Lung (tissue), 12 donors: Measurements from ENCODE around the gene C6orf62. TPM values are rescaled to one million over a fixed set of nuclear protein-coding genes. Genes with fewer than 3 reads are reported as not detected.
A peak's percentile ranks its signal among the peaks of the same experiment; 100 is the strongest.

ENCODE experiments used
- ATAC-seq: fragments of 200-7000 bp; cut with Tn5 transposase; one replicate; pipeline ENCODE4 v1.9.1; 2020; ENCODE audit warnings: moderate number of reproducible peaks; ENCODE audit not compliant: insufficient read depth, low FRiP score
- DNase-seq, 3 donors: peaks; one replicate each; pipeline ENCODE4 v3.0.0-alpha.2; 2013 to 2017
- H3K27ac ChIP-seq, 2 donors: one replicate each; pipeline ENCODE4 v1.5.1; 2013; ENCODE audit warnings: mild to moderate bottlenecking in 2 of 2, moderate library complexity in 2 of 2, control low read depth in 1 of 2, inconsistent platforms in 1 of 2, low read depth in 1 of 2, low read length in 1 of 2
- H3K27me3 ChIP-seq, 3 donors: one replicate each; pipeline ENCODE4 v1.5.1; 2013; ENCODE audit warnings: low read length in 2 of 3; ENCODE audit not compliant: control insufficient read depth in 3 of 3, insufficient read depth in 3 of 3
- H3K36me3 ChIP-seq, 4 donors: one replicate each; pipeline ENCODE4 v1.5.1; 2013; ENCODE audit warnings: low read length in 4 of 4, mild to moderate bottlenecking in 1 of 4, moderate library complexity in 1 of 4; ENCODE audit not compliant: control insufficient read depth in 4 of 4, insufficient read depth in 4 of 4
- H3K4me1 ChIP-seq, 5 donors: one replicate each; pipeline ENCODE4 v1.5.1; 2013; ENCODE audit warnings: low read length in 5 of 5, mild to moderate bottlenecking in 2 of 5, moderate library complexity in 1 of 5; ENCODE audit not compliant: control insufficient read depth in 5 of 5, insufficient read depth in 5 of 5
- H3K4me3 ChIP-seq: one replicate; pipeline ENCODE4 v1.5.1; 2013; ENCODE audit warnings: mild to moderate bottlenecking, control low read depth, moderate library complexity
- H3K9ac ChIP-seq, 2 donors: one replicate each; pipeline ENCODE4 v1.5.1; 2013; ENCODE audit warnings: low read length in 2 of 2, control low read depth in 1 of 2; ENCODE audit not compliant: insufficient read depth in 1 of 2
- H3K9me3 ChIP-seq, 4 donors: one replicate each; pipeline ENCODE4 v1.5.1; 2013; ENCODE audit warnings: low read length in 3 of 4, mild to moderate bottlenecking in 1 of 4, moderate library complexity in 1 of 4; ENCODE audit not compliant: control insufficient read depth in 4 of 4, insufficient read depth in 3 of 4
- WGBS, 2 donors: extraction: QIAGEN DNeasy Blood & Tissue Kit; methylation state at CpG; one replicate each; pipeline ENCODE4 v1.1.7; 2013; 5-methylcytosine and 5-hydroxymethylcytosine counted together
- polyA plus RNA-seq, 2 donors: library from polyadenylated mRNA; stranded (reverse); fragments of 200-250 nt; gene quantifications; one replicate each; pipeline ENCODE4 v1.2.1, GENCODE V29; 2013
- total RNA-seq, 2 donors: library from RNA; depleted of rRNA in 1 of 2; stranded (reverse); fragments of >200 nt in 1 of 2; gene quantifications; one replicate each; pipeline ENCODE4 v1.2.1, GENCODE V29; 2014 to 2021
- TF ChIP-seq, protein P1 (sequence below): IDR thresholded peaks from 2 replicates; pipeline ENCODE4 v1.5.1; 2012; ENCODE audit warnings: mild to moderate bottlenecking; ENCODE audit errors: control extremely low read depth, extremely low read depth
- donor health status: control.
- donor health status: control.
- donor health status: Bipolar disorder and iron deficiency.
- donor health status: healthy.
- donor health status: DM: yes; HTN: yes; CAD: no.

Gene C6orf62
- total and polyA plus RNA-seq, 4 donors: 71.8 to 123 (median 80.1) TPM

DNA sequence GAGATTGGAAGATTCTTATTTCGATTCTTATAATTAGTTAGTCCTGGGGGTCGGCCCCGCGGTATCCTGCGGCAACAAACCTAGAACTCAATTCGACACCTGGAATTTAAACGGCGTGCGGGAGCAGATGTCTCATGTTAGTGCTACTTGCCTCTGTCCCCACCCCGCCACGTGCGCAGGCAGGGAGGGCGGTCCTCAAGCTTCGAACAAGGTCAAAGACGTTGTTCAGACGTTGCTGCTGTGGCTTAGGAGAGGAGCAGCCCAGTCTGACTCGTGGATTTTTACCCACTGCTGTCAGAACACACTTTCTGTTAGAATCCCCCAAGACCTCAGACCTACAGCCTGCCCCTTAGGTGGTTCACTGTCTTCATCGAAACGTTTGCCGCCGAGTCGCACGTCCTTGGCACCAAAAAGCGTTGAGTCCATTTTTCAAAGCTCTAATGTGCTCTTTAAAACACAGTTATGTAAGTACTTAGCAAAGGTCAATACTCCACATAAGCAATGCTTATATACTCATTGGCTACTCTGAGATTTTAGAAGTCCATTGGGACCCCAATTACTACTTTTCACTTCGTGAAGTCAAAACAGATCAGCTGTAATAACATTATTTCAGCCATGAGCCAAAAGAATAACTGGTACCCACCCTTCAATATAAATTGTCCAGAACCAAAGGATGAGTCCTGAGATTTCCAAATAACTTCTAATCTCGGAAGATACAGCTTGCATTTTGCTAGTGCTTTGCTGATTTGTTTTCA lies 2.7 kb upstream of the C6orf62 start:
- peak overlapping the region; percentile 93 to 98 for H3K9ac ChIP-seq
- H3K36me3 ChIP-seq: peaks cover 0 to 5% (median 0%) of the 10 kb centered on the region in 4 donors
- no peaks in the 10 kb centered on the region for H3K27me3 ChIP-seq
- no peaks in the 10 kb centered on the region for H3K9me3 ChIP-seq
- TF ChIP-seq, protein P1, sequence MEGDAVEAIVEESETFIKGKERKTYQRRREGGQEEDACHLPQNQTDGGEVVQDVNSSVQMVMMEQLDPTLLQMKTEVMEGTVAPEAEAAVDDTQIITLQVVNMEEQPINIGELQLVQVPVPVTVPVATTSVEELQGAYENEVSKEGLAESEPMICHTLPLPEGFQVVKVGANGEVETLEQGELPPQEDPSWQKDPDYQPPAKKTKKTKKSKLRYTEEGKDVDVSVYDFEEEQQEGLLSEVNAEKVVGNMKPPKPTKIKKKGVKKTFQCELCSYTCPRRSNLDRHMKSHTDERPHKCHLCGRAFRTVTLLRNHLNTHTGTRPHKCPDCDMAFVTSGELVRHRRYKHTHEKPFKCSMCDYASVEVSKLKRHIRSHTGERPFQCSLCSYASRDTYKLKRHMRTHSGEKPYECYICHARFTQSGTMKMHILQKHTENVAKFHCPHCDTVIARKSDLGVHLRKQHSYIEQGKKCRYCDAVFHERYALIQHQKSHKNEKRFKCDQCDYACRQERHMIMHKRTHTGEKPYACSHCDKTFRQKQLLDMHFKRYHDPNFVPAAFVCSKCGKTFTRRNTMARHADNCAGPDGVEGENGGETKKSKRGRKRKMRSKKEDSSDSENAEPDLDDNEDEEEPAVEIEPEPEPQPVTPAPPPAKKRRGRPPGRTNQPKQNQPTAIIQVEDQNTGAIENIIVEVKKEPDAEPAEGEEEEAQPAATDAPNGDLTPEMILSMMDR: no peak
- H3K4me3 ChIP-seq: peak overlapping the region; percentile 59
- ATAC-seq (peak; percentile 44), DNase-seq (no peak)
- H3K27ac ChIP-seq: peak overlapping the region; percentile 87 to 98
- peaks cover 2 to 25% (median 4%) of the 10 kb centered on the region in 5 donors for H3K4me1 ChIP-seq
- 5 to 6% methylated on average over 26 of the region's 26 CpGs for WGBS, 2 donors

DNA sequence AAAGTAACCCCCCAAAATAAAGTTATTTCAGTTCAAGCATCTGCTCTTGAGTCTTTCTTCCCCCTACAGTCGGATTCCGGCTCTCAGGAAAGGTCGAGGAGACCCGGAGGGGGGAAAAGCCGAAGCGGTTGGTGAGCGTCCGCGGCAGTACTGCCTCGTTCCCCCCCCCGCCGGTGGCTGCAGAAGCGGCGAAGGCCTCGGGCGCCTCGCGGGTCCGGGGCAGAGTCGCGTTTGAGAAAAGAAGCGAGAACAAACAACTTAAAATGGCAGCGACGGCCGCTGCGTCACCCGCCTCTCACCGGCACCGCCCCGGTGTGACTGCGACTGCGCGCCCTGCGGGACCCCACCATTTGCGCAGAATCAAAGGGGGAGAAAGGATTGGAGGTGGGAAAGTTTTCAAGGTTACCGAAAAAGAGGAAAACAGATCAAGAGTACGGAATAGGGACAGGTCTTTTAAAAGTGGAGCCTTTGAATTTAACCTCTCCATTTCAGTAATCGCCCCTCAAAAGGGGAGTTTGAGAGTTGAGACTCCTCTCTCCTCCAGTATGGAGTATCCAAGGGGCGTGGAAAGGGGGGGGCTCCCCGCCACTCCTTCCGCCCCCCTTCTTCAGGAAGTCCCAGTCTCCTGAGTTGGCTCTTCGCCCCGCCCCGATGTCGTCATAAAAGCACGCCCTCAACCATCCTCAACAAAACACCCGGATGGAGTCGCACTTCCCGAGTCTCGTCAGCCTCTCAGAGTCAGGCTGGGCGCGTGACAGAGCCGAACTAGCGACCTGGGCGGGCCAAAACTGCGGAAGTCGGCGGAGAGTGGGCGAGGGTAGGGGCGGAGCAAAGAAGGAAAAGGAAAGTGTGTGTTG lies 1.9 kb upstream of the C6orf62 start:
- H3K27me3 ChIP-seq: no peaks in the 10 kb centered on the region
- H3K4me1 ChIP-seq: peaks cover 3 to 27% (median 4%) of the 10 kb centered on the region in 5 donors
- peak; percentile 100 for DNase-seq
- H3K36me3 ChIP-seq: peaks cover 0 to 8% (median 3%) of the 10 kb centered on the region in 4 donors
- peak overlapping the region; percentile 98 for H3K4me3 ChIP-seq
- peak overlapping the region; percentile 98 to 100 for H3K27ac ChIP-seq
- H3K9ac ChIP-seq: peak overlapping the region; percentile 97 to 100
- H3K9me3 ChIP-seq: no peaks in the 10 kb centered on the region
- peak; percentile 86 for ATAC-seq
- TF ChIP-seq, protein P1: no peak
- 0% methylated on average over 60 of the region's 60 CpGs for WGBS, 2 donors

DNA sequence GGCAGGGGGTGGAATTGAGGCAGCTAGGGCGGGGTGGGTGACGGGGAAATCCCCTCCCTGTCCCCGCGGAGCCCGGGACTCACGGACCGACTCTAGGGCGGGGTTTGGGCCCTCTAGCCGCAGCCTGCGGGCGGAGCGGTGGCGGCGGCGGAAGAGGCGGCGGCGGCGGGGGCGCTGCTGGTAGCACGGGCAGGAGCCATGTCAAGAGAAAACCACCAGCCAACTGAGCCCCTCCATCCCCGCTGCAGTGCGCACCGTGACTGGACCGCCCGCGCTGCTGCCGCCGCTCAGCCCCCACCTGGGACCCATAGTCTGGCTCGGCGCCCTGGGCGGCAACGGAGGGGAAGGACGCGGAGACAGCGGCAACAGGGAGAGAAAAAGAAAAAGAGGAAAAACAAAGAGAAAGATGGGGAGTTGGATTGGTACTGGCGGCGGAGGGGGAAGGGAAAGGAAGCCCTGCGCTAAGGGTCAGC lies 1.2 kb upstream of the C6orf62 start:
- DNase-seq (peak in 2 of 3 donors; percentile 57 to 58), ATAC-seq (peak; percentile 63)
- WGBS, 2 donors: 1% methylated on average over 38 to 39 of the region's 39 CpGs
- H3K9ac ChIP-seq: peak overlapping the region; percentile 97 to 100
- no peaks in the 10 kb centered on the region for H3K27me3 ChIP-seq
- H3K36me3 ChIP-seq: peaks cover 0 to 8% (median 4%) of the 10 kb centered on the region in 4 donors
- H3K4me1 ChIP-seq: peaks cover 4 to 27% (median 5%) of the 10 kb centered on the region in 5 donors
- H3K27ac ChIP-seq: peak overlapping the region; percentile 97 to 100
- H3K9me3 ChIP-seq: no peaks in the 10 kb centered on the region
- TF ChIP-seq, protein P1: no peak
- peak overlapping the region; percentile 98 for H3K4me3 ChIP-seq
